ENCODE results near the gene ZNF566. TPM values are rescaled to one million over a fixed set of nuclear protein-coding genes. Genes with fewer than 3 reads are reported as not detected.

The ZNF566 gene
- total and polyA plus RNA-seq, 2 of the 13 experiments (the other 11 are each of a cell fraction or from before 2014, with no cell fraction given), result 4.8 to 13.7 TPM

- TF ChIP-seq, protein P1, sequence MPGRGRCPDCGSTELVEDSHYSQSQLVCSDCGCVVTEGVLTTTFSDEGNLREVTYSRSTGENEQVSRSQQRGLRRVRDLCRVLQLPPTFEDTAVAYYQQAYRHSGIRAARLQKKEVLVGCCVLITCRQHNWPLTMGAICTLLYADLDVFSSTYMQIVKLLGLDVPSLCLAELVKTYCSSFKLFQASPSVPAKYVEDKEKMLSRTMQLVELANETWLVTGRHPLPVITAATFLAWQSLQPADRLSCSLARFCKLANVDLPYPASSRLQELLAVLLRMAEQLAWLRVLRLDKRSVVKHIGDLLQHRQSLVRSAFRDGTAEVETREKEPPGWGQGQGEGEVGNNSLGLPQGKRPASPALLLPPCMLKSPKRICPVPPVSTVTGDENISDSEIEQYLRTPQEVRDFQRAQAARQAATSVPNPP (CRISPR knock-in tag; IDR thresholded peaks at IDR 0.05), result no peak
- TF ChIP-seq ZNF530 (CRISPR knock-in tag; IDR thresholded peaks at IDR 0.05; ENCODE audit: low read depth), result peak; percentile 39; the same call in 1 of the 2 replicates
- TF ChIP-seq, protein P2, sequence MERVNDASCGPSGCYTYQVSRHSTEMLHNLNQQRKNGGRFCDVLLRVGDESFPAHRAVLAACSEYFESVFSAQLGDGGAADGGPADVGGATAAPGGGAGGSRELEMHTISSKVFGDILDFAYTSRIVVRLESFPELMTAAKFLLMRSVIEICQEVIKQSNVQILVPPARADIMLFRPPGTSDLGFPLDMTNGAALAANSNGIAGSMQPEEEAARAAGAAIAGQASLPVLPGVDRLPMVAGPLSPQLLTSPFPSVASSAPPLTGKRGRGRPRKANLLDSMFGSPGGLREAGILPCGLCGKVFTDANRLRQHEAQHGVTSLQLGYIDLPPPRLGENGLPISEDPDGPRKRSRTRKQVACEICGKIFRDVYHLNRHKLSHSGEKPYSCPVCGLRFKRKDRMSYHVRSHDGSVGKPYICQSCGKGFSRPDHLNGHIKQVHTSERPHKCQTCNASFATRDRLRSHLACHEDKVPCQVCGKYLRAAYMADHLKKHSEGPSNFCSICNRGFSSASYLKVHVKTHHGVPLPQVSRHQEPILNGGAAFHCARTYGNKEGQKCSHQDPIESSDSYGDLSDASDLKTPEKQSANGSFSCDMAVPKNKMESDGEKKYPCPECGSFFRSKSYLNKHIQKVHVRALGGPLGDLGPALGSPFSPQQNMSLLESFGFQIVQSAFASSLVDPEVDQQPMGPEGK (CRISPR knock-in tag; IDR thresholded peaks at IDR 0.05), result peak; percentile 84
- TF ChIP-seq HDAC1 (CRISPR knock-in tag; IDR thresholded peaks at IDR 0.05), result no peak
- no peak for TF ChIP-seq ZNF749 (CRISPR knock-in tag; IDR thresholded peaks at IDR 0.05; ENCODE audit: borderline replicate concordance)
- TF ChIP-seq ZNF629 (CRISPR knock-in tag; conservative IDR thresholded peaks at IDR 0.05), result no peak
- TF ChIP-seq SMARCE1 (IDR thresholded peaks at IDR 0.05; ENCODE audit: borderline replicate concordance), result no peak
- peak; percentile 92 for TF ChIP-seq ZNF34 (CRISPR knock-in tag; IDR thresholded peaks at IDR 0.05; ENCODE audit: borderline replicate concordance)
- TF ChIP-seq ZSCAN21 (CRISPR knock-in tag; IDR thresholded peaks at IDR 0.05; ENCODE audit: borderline replicate concordance), result 0 out of 2 replicates have a peak, but pooled peaks have one; percentile 21
- no peak for TF ChIP-seq HNRNPUL1 (IDR thresholded peaks at IDR 0.05; ENCODE audit: low read depth, low read length)
- TF ChIP-seq ZNF33B (CRISPR knock-in tag; IDR thresholded peaks at IDR 0.05), result peak; percentile 67
- TF ChIP-seq ZSCAN22 (CRISPR knock-in tag; IDR thresholded peaks at IDR 0.05), result no peak
- TF ChIP-seq GMEB2 (CRISPR knock-in tag; IDR thresholded peaks at IDR 0.05; ENCODE audit: low read depth), result no peak
- no peak for TF ChIP-seq ZFP36L2 (CRISPR knock-in tag; IDR thresholded peaks at IDR 0.05)
- TF ChIP-seq E2F5 (CRISPR knock-in tag; conservative IDR thresholded peaks at IDR 0.05), result 0 out of 2 replicates have a peak, but pooled peaks have one; percentile 18
- TF ChIP-seq, protein P3, sequence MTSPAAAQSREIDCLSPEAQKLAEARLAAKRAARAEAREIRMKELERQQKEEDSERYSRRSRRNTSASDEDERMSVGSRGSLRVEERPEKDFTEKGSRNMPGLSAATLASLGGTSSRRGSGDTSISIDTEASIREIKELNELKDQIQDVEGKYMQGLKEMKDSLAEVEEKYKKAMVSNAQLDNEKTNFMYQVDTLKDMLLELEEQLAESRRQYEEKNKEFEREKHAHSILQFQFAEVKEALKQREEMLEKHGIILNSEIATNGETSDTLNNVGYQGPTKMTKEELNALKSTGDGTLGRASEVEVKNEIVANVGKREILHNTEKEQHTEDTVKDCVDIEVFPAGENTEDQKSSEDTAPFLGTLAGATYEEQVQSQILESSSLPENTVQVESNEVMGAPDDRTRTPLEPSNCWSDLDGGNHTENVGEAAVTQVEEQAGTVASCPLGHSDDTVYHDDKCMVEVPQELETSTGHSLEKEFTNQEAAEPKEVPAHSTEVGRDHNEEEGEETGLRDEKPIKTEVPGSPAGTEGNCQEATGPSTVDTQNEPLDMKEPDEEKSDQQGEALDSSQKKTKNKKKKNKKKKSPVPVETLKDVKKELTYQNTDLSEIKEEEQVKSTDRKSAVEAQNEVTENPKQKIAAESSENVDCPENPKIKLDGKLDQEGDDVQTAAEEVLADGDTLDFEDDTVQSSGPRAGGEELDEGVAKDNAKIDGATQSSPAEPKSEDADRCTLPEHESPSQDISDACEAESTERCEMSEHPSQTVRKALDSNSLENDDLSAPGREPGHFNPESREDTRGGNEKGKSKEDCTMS (CRISPR knock-in tag; conservative IDR thresholded peaks at IDR 0.05), result no peak
- no peak for TF ChIP-seq ZNF639 (CRISPR knock-in tag; conservative IDR thresholded peaks at IDR 0.05)
These were observed at the start of gene ZNF566 (continued) for GRCh38 chr19:36489118-36489919.
